ENCODE measurements around the gene IFT81.
A peak's percentile ranks its signal among the peaks of the same experiment; 100 is the strongest.

Gene IFT81

GRCh38 chr12:110186059-110186458 lies 61.9 kb downstream of the IFT81 start:
- no CpG with 5 or more reads among the region's 1 CpG for WGBS (ENCODE audit: extremely low coverage, insufficient coverage, insufficient read length)
- Histone ChIP-seq H2BK120ac (ENCODE audit: insufficient read depth, low read length, poor library complexity) (no peak overlapping the region), H2AFZ (ENCODE audit: insufficient read depth, low read length, poor library complexity) (no peak overlapping the region)

GRCh38 chr12:110193196-110193595 lies 69.0 kb downstream of the IFT81 start:
- no peak overlapping the region for H4K8ac ChIP-seq (ENCODE audit: low read depth, low read length)
- no peak overlapping the region for H3K9ac ChIP-seq (ENCODE audit: low read length)
- no peak overlapping the region for H3K4ac ChIP-seq (ENCODE audit: low read depth, low read length)
- no peaks in the 10 kb centered on the region for H3K9me3 ChIP-seq (ENCODE audit: insufficient read depth, low read depth, low read length)
- H3K4me1 ChIP-seq (ENCODE audit: control insufficient read depth in 1 of 2, insufficient read depth in 2 of 2, low read length in 2 of 2): no peaks in the 10 kb centered on the region
- H3K4me3 ChIP-seq (ENCODE audit: low read depth, low read length): no peak overlapping the region
- H4K91ac ChIP-seq (ENCODE audit: low read depth, low read length): no peak overlapping the region
- no peaks in the 10 kb centered on the region for H3K79me2 ChIP-seq (ENCODE audit: control insufficient read depth, insufficient read depth, low read length, poor library complexity)
- no peak overlapping the region for H2BK120ac ChIP-seq (ENCODE audit: insufficient read depth, low read length, poor library complexity)
- H4K12ac ChIP-seq (ENCODE audit: low read depth, low read length): no peak overlapping the region
- no peaks in the 10 kb centered on the region for H3K79me1 ChIP-seq (ENCODE audit: low read length)
- DNase-seq: no peak
- no peak overlapping the region for H3K14ac ChIP-seq (ENCODE audit: low read length)
- no CpG with 5 or more reads among the region's 1 CpG for WGBS (ENCODE audit: extremely low coverage, insufficient coverage, insufficient read length)
- H2BK5ac ChIP-seq (ENCODE audit: low read depth, low read length, poor library complexity): no peak overlapping the region
- H3K36me3 ChIP-seq (ENCODE audit: control insufficient read depth in 1 of 2, insufficient read depth in 2 of 2, low read length in 2 of 2): peaks cover 0 to 1% of the 10 kb centered on the region in 2 experiments
- H3K27ac ChIP-seq (ENCODE audit: low read depth, low read length): no peak overlapping the region
- H3K18ac ChIP-seq (ENCODE audit: low read length): no peak overlapping the region
- no peak overlapping the region for H2AK5ac ChIP-seq (ENCODE audit: low read length)
- H2AFZ ChIP-seq (ENCODE audit: insufficient read depth, low read length, poor library complexity): no peak overlapping the region
- no peaks in the 10 kb centered on the region for H3K27me3 ChIP-seq (ENCODE audit: insufficient read depth, low read length)
- no peak overlapping the region for H3K23ac ChIP-seq (ENCODE audit: low read length)
- no peak overlapping the region for H3K4me2 ChIP-seq (ENCODE audit: low read length)
- no peak overlapping the region for H2BK12ac ChIP-seq (ENCODE audit: low read length)

More at GRCh38 chr12:110186059-110186458, 61.9 kb downstream of the IFT81 start:
- peaks cover 3 to 6% of the 10 kb centered on the region in 2 experiments for H3K36me3 ChIP-seq (ENCODE audit: control insufficient read depth in 1 of 2, insufficient read depth in 2 of 2, low read length in 2 of 2)
- H3K9me3 ChIP-seq (ENCODE audit: insufficient read depth, low read depth, low read length): peaks cover 5% of the 10 kb centered on the region
- H3K27me3 ChIP-seq (ENCODE audit: insufficient read depth, low read length): no peaks in the 10 kb centered on the region
- no peak overlapping the region for H3K14ac ChIP-seq (ENCODE audit: low read length)
- no peaks in the 10 kb centered on the region for H3K79me2 ChIP-seq (ENCODE audit: control insufficient read depth, insufficient read depth, low read length, poor library complexity)
- H3K9ac ChIP-seq (ENCODE audit: low read length): no peak overlapping the region
- no peak overlapping the region for H4K8ac ChIP-seq (ENCODE audit: low read depth, low read length)
- H4K91ac ChIP-seq (ENCODE audit: low read depth, low read length): no peak overlapping the region
- H2AK5ac ChIP-seq (ENCODE audit: low read length): no peak overlapping the region
- no peak overlapping the region for H4K12ac ChIP-seq (ENCODE audit: low read depth, low read length)
- no peak overlapping the region for H3K18ac ChIP-seq (ENCODE audit: low read length)
- no peak overlapping the region for H3K4me3 ChIP-seq (ENCODE audit: low read depth, low read length)
- H3K27ac ChIP-seq (ENCODE audit: low read depth, low read length): no peak overlapping the region
- H3K79me1 ChIP-seq (ENCODE audit: low read length): no peaks in the 10 kb centered on the region
- H2BK12ac ChIP-seq (ENCODE audit: low read length): no peak overlapping the region
- H3K4me1 ChIP-seq (ENCODE audit: control insufficient read depth in 1 of 2, insufficient read depth in 2 of 2, low read length in 2 of 2): no peaks in the 10 kb centered on the region
- no peak overlapping the region for H2BK5ac ChIP-seq (ENCODE audit: low read depth, low read length, poor library complexity)
- H3K4me2 ChIP-seq (ENCODE audit: low read length): no peak overlapping the region
- DNase-seq: no peak
- no peak overlapping the region for H3K4ac ChIP-seq (ENCODE audit: low read depth, low read length)
- H3K23ac ChIP-seq (ENCODE audit: low read length): no peak overlapping the region

GRCh38 chr12:110197003-110197402 lies 72.8 kb downstream of the IFT81 start:
- H2BK120ac ChIP-seq (ENCODE audit: insufficient read depth, low read length, poor library complexity): no peak overlapping the region
- H3K4ac ChIP-seq (ENCODE audit: low read depth, low read length): no peak overlapping the region
- no peak overlapping the region for H4K8ac ChIP-seq (ENCODE audit: low read depth, low read length)
- H3K79me2 ChIP-seq (ENCODE audit: control insufficient read depth, insufficient read depth, low read length, poor library complexity): no peaks in the 10 kb centered on the region
- no peak overlapping the region for H2AK5ac ChIP-seq (ENCODE audit: low read length)
- H3K4me3 ChIP-seq (ENCODE audit: low read depth, low read length): no peak overlapping the region
- H2BK12ac ChIP-seq (ENCODE audit: low read length): no peak overlapping the region
- no peak overlapping the region for H2AFZ ChIP-seq (ENCODE audit: insufficient read depth, low read length, poor library complexity)
- H3K18ac ChIP-seq (ENCODE audit: low read length): no peak overlapping the region
- no peak for DNase-seq
- no peak overlapping the region for H2BK5ac ChIP-seq (ENCODE audit: low read depth, low read length, poor library complexity)
- no peak overlapping the region for H4K12ac ChIP-seq (ENCODE audit: low read depth, low read length)
- no peak overlapping the region for H3K4me2 ChIP-seq (ENCODE audit: low read length)
- H4K91ac ChIP-seq (ENCODE audit: low read depth, low read length): no peak overlapping the region
- peaks cover 3 to 6% of the 10 kb centered on the region in 2 experiments for H3K4me1 ChIP-seq (ENCODE audit: control insufficient read depth in 1 of 2, insufficient read depth in 2 of 2, low read length in 2 of 2)
- no peaks in the 10 kb centered on the region for H3K9me3 ChIP-seq (ENCODE audit: insufficient read depth, low read depth, low read length)
- no peaks in the 10 kb centered on the region for H3K79me1 ChIP-seq (ENCODE audit: low read length)
- no peak overlapping the region for H3K14ac ChIP-seq (ENCODE audit: low read length)
- peaks cover 0 to 1% of the 10 kb centered on the region in 2 experiments for H3K36me3 ChIP-seq (ENCODE audit: control insufficient read depth in 1 of 2, insufficient read depth in 2 of 2, low read length in 2 of 2)
- no CpG with 5 or more reads among the region's 2 CpGs for WGBS (ENCODE audit: extremely low coverage, insufficient coverage, insufficient read length)
- H3K9ac ChIP-seq (ENCODE audit: low read length): no peak overlapping the region
- no peak overlapping the region for H3K23ac ChIP-seq (ENCODE audit: low read length)
- no peak overlapping the region for H3K27ac ChIP-seq (ENCODE audit: low read depth, low read length)
- H3K27me3 ChIP-seq (ENCODE audit: insufficient read depth, low read length): no peaks in the 10 kb centered on the region

- peaks cover 3 to 6% of the 10 kb centered on the region in 2 experiments for H3K4me1 ChIP-seq (ENCODE audit: control insufficient read depth in 1 of 2, insufficient read depth in 2 of 2, low read length in 2 of 2)
- H2BK5ac ChIP-seq (ENCODE audit: low read depth, low read length, poor library complexity): no peak overlapping the region
- no peak overlapping the region for H3K14ac ChIP-seq (ENCODE audit: low read length)
- DNase-seq: peak in 1 of 2 donors; percentile 30
- no peak overlapping the region for H3K18ac ChIP-seq (ENCODE audit: low read length)
- no peak overlapping the region for H3K4ac ChIP-seq (ENCODE audit: low read depth, low read length)
- H4K91ac ChIP-seq (ENCODE audit: low read depth, low read length): no peak overlapping the region
- H4K8ac ChIP-seq (ENCODE audit: low read depth, low read length): no peak overlapping the region
- no peak overlapping the region for H3K4me2 ChIP-seq (ENCODE audit: low read length)
- no peak overlapping the region for H3K23ac ChIP-seq (ENCODE audit: low read length)
- no CpG with 5 or more reads among the region's 1 CpG for WGBS (ENCODE audit: extremely low coverage, insufficient coverage, insufficient read length)
- H3K79me1 ChIP-seq (ENCODE audit: low read length): no peaks in the 10 kb centered on the region
- H3K79me2 ChIP-seq (ENCODE audit: control insufficient read depth, insufficient read depth, low read length, poor library complexity): no peaks in the 10 kb centered on the region
- no peak overlapping the region for H3K4me3 ChIP-seq (ENCODE audit: low read depth, low read length)
- H3K9me3 ChIP-seq (ENCODE audit: insufficient read depth, low read depth, low read length): no peaks in the 10 kb centered on the region
- H3K36me3 ChIP-seq (ENCODE audit: control insufficient read depth in 1 of 2, insufficient read depth in 2 of 2, low read length in 2 of 2): no peaks in the 10 kb centered on the region
- no peak overlapping the region for H4K12ac ChIP-seq (ENCODE audit: low read depth, low read length)
- H2BK12ac ChIP-seq (ENCODE audit: low read length): no peak overlapping the region
- H3K9ac ChIP-seq (ENCODE audit: low read length): no peak overlapping the region
- H2BK120ac ChIP-seq (ENCODE audit: insufficient read depth, low read length, poor library complexity): no peak overlapping the region
- H2AK5ac ChIP-seq (ENCODE audit: low read length): no peak overlapping the region
- no peaks in the 10 kb centered on the region for H3K27me3 ChIP-seq (ENCODE audit: insufficient read depth, low read length)
- no peak overlapping the region for H2AFZ ChIP-seq (ENCODE audit: insufficient read depth, low read length, poor library complexity)
- no peak overlapping the region for H3K27ac ChIP-seq (ENCODE audit: low read depth, low read length)
These were observed 74.2 kb downstream of the IFT81 start for GRCh38 chr12:110198386-110198785.

All from trophoblast cell (in vitro differentiated cells and primary cell).